GM23248 (cell line): ENCODE results near the gene RWDD1.

Experiments used
- EZH2 ChIP-seq: fragments of 200-600 bp; sonication (generic); IDR thresholded peaks from 2 replicates; pipeline ENCODE4 v1.6.1; 2018; ENCODE audit warnings: antibody characterized with exemption, mild to moderate bottlenecking; ENCODE audit not compliant: insufficient read depth, poor library complexity, severe bottlenecking
- EZH2phosphoT487 ChIP-seq: fragments of 200-600 bp; sonication (generic); IDR thresholded peaks from 2 replicates; pipeline ENCODE4 v1.6.1; 2018; ENCODE audit warnings: antibody characterized with exemption, moderate library complexity, mild to moderate bottlenecking, low read depth; ENCODE audit not compliant: insufficient read depth

DNA sequence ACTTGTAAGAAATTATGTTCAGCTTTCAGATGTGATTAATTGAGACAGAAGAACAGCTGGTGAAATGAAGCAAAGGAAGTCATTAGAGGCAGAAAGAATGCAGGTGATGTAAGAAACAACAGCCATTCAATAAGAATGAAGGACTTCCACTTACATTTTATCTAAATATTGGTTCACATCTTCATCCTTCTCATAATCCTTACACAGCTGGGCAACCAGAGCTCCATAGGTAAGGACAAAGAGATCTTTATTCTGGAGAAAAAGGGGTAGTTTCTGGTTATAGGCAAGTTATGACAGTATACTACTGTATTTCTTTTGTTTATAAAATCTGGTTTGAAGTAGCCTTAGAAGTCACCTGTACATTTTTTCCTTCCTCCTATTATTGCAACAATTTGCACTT lies 28.2 kb upstream of the RWDD1 start:
- TF ChIP-seq EZH2 (no peak), EZH2phosphoT487 (no peak)
